NCI-H2227 (cell line): ENCODE results near the gene CEMIP2.

Experiments used
- DNase-seq: peaks from one replicate; lab custom pipeline; 2025; ENCODE audit not compliant: unreplicated experiment; lab: John Stamatoyannopoulos, UW

CEMIP2 gene

GRCh38 chr9:71655141-71655540 lies 113.2 kb downstream of the CEMIP2 start:
- no peak for DNase-seq

GRCh38 chr9:71652480-71652879 lies 115.8 kb downstream of the CEMIP2 start:
- no peak for DNase-seq

DNA sequence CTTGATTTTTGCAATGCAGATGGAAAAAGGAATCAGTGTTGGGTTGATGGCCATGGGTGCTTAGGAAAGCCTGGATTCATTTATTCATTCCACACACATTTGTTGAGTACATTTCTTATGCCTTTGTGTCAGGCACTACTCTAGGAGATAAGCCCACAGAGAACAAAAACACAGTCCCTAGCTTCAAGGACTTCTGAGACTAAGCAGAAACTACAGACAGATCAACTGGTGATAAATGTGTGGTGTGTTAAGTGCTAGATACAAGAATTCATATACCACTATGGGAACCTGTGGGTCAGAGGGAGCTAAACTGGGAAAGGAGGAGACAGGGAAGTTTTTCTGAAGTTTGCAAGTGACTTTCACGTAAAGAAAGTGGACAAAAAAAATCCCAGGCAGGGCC lies 119.9 kb downstream of the CEMIP2 start:
- DNase-seq = no peak

DNA sequence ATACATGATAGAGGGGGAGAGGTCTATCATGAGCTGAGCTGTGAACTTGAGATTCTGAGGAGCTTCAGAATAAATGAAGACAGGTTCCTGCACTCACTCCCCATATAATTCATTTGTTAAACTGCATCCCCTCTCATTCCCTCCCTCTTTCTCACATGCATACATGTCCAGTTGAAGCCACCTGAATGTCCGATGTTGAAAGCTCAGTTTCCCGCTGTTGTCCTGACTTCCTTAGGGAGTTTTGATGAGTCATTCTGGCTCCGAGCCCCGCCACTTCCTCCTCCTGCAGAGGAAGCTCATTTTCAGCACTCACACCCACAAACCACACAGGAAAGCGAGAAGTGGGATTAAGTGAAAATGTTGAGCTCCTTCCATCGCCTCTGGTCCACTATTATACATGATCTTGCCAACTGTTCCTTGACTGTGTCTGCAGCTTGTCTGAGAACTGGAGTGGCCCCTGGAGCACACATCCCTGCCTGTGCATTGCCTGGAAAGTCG lies 121.2 kb downstream of the CEMIP2 start:
- no peak for DNase-seq

DNA sequence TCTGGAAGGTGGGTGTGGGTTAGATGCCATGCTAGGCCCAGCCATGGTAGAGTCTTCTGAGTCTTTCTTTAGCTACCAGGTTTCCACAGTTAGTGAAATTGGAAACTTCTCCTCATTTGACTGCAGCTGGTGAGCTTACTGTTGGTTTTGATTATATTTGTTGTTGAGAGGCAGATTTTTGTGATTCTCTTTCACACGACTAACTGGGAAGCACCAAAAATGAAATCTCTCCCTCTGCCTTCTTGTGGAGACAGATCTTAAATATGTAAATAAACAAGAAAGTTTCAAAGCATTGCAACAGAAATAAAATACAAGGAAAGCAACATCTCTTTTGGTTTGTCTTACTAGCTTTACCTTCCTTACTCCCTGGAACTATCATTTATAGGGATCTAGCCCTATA lies 122.2 kb downstream of the CEMIP2 start:
- no peak for DNase-seq

- no peak for DNase-seq
Observed at GRCh38 chr9:71644819-71645362, 123.4 kb downstream of the CEMIP2 start.

GRCh38 chr9:71643330-71643729 lies 125.0 kb downstream of the CEMIP2 start:
- DNase-seq = no peak

DNA sequence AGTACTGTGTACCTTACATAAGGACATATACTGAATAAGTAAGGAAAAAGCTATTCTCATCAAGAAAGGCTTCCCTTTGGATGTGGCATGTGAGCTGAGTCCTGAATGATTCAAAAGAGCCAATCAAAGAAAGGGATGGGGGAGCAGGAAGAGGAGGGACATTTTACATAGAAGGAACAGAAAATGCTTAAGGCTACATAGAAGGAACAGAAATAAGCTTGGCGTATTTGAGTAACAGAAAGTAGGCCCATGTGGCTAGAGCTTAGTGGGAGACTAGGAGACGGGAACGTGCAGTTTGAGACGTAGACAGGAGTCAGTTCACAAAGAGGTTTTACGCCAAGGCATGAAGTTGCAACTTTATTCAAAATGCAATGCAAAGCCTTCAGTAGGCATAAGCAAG lies 126.3 kb downstream of the CEMIP2 start:
- DNase-seq = no peak

DNA sequence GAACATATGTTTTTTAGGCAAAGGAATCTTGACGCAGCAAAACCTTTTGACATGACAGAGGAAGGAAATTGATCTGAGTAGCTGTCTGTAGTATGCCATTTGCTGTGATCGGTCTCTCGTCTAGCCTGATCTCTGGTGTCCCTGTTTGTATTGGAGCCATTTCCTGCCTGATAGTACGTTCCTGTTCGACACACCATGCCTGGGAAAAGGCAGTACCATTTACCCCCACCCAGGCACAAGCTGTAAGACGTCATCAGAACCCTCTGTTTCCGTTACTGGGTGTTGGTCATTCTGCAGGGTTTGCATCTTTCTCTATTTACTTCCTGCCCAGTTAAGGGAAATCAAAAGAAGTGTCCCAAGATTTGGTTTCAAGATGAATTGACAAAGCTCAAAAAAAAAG lies 129.7 kb downstream of the CEMIP2 start:
- DNase-seq = no peak

DNA sequence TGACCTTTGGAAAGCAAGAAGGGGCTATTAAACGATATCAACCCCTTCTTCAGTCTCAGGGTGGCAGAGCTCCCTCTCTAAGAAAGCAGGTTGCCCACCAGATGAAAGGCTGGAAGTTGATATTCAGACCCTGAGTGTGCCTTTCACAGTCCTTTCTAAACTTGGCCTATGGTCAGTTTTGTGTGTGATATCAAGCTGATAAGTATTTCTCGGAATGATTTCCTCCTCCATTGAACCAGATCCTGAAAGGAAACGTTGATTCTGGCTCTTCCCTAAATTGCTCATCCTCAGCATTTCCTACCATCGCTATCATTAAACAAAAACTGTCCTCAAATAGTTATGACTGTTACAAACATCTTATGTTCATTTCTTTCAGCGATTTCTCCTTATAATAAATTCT lies 130.4 kb downstream of the CEMIP2 start:
- DNase-seq = no peak

- DNase-seq = no peak
Observed at GRCh38 chr9:71637375-71637774, 130.9 kb downstream of the CEMIP2 start.

- DNase-seq = no peak
Observed at GRCh38 chr9:71636143-71636839, 132.0 kb downstream of the CEMIP2 start.

- DNase-seq = no peak
Observed at GRCh38 chr9:71634752-71635151, 133.6 kb downstream of the CEMIP2 start.
